HepG2 (cell line): ENCODE measurements around the gene NAV2. TPM values are rescaled to one million over a fixed set of nuclear protein-coding genes. Genes with fewer than 3 reads are reported as not detected.
A peak's percentile ranks its signal among the peaks of the same experiment; 100 is the strongest.

Experiments used
- ETS1 ChIP-seq: sonication (generic); formaldehyde crosslinking; IDR thresholded peaks from 2 replicates; pipeline ENCODE4 v1.4.0; 2020; ENCODE audit warnings: missing genetic modification reagents
- NFAT5 ChIP-seq: sonication (generic); formaldehyde crosslinking; IDR thresholded peaks from 2 replicates; pipeline ENCODE4 v1.4.0; 2020; ENCODE audit warnings: missing genetic modification reagents
- NKX3-1 ChIP-seq: sonication (generic); formaldehyde crosslinking; IDR thresholded peaks from 2 replicates; pipeline ENCODE4 v1.5.0; 2020; ENCODE audit warnings: missing genetic modification reagents
- NR2F1 ChIP-seq, 2 experiments: fragments of 450-650 bp in 1 of 2; formaldehyde crosslinking in 1 of 2; IDR thresholded peaks; 2 replicates each; pipeline versions ENCODE4 v1.5.0 to v1.6.1; 2016 to 2020; ENCODE audit warnings: mild to moderate bottlenecking in 1 of 2, missing compliant biosample characterization in 1 of 2, missing genetic modification reagents in 1 of 2, moderate library complexity in 1 of 2
- SMARCE1 ChIP-seq: fragments of 450-650 bp; IDR thresholded peaks from 2 replicates; pipeline ENCODE4 v1.6.1; 2017; ENCODE audit warnings: borderline replicate concordance
- ZNF10 ChIP-seq: sonication (generic); formaldehyde crosslinking; IDR thresholded peaks from 2 replicates; pipeline ENCODE4 v1.4.0; 2020; ENCODE audit warnings: mild to moderate bottlenecking, low read depth, missing genetic modification reagents, borderline replicate concordance
- ZNF142 ChIP-seq: sonication (generic); formaldehyde crosslinking; IDR thresholded peaks from 2 replicates; pipeline ENCODE4 v1.4.0; 2020; ENCODE audit warnings: missing genetic modification reagents
- ZNF574 ChIP-seq: sonication (generic); formaldehyde crosslinking; IDR thresholded peaks from 2 replicates; pipeline ENCODE4 v1.4.0; 2020; ENCODE audit warnings: missing genetic modification reagents
- ZNF577 ChIP-seq: sonication (generic); formaldehyde crosslinking; IDR thresholded peaks from 2 replicates; pipeline ENCODE4 v1.4.0; 2020; ENCODE audit warnings: mild to moderate bottlenecking, low read depth, missing genetic modification reagents, borderline replicate concordance
- polyA plus RNA-seq, 8 experiments: library from polyadenylated mRNA; depleted of rRNA in 3 of 8; stranded (reverse) in 7 of 8; unstranded in 1 of 8; fragments of >200 nt; fragmentation: Illumina TruSeq in 4 of 8; extraction: Trizol in 4 of 8; gene quantifications; 2 replicates each; pipeline versions ENCODE4 v1.2.1 to v1.2.3, GENCODE V29; 2011 to 2016; ENCODE audit warnings: low read depth in 4 of 8, missing spikeins in 1 of 8, mixed read lengths in 1 of 8; ENCODE audit not compliant: insufficient read depth in 1 of 8
- total RNA-seq, 5 experiments: library from RNA; depleted of rRNA; stranded (reverse); fragments of >200 nt; fragmentation: Illumina TruSeq; extraction: Trizol; gene quantifications; 2 replicates each; pipeline ENCODE4 v1.2.3, GENCODE V29; 2016; ENCODE audit warnings: low read depth in 1 of 5
- TF ChIP-seq, protein P1 (sequence below): sonication (generic); formaldehyde crosslinking; IDR thresholded peaks from 2 replicates; pipeline ENCODE4 v1.4.0; 2020; ENCODE audit warnings: missing genetic modification reagents, low read depth, mild to moderate bottlenecking, borderline replicate concordance

The NAV2 gene
- total and polyA plus RNA-seq, 2 of the 13 experiments (the other 11 are each of a cell fraction or from before 2014, with no cell fraction given): 9.3 to 34.6 TPM

GRCh38 chr11:19912115-19912957 lies 199.7 kb downstream of the NAV2 start (continued):
- no peak for TF ChIP-seq NFAT5 (CRISPR knock-in tag)
- TF ChIP-seq NKX3-1 (CRISPR knock-in tag): peak; percentile 68; the same call in 1 of the 2 replicates
- no peak for TF ChIP-seq ETS1 (CRISPR knock-in tag)
- no peak for TF ChIP-seq ZNF10 (CRISPR knock-in tag)
- no peak for TF ChIP-seq ZNF577 (CRISPR knock-in tag)
- no peak for TF ChIP-seq SMARCE1
- no peak for TF ChIP-seq NR2F1 (CRISPR knock-in tag; IDR thresholded peaks at IDR 0.05)
- TF ChIP-seq ZNF574 (CRISPR knock-in tag): no peak
- TF ChIP-seq ZNF142 (CRISPR knock-in tag): no peak
- TF ChIP-seq, protein P1, sequence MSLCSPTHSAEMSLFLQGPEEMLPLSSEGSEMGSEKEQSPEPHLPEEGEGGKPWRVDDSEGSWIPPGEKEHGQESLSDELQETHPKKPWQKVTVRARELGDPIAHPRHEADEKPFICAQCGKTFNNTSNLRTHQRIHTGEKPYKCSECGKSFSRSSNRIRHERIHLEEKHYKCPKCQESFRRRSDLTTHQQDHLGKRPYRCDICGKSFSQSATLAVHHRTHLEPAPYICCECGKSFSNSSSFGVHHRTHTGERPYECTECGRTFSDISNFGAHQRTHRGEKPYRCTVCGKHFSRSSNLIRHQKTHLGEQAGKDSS (CRISPR knock-in tag): no peak
